ENCODE results near the gene MCUB.
"Not testable (repeated sequence)": the region's sequence is repeated elsewhere in the genome, so short reads cannot be mapped to it uniquely, and the experiment has no call there.

The MCUB gene

DNA sequence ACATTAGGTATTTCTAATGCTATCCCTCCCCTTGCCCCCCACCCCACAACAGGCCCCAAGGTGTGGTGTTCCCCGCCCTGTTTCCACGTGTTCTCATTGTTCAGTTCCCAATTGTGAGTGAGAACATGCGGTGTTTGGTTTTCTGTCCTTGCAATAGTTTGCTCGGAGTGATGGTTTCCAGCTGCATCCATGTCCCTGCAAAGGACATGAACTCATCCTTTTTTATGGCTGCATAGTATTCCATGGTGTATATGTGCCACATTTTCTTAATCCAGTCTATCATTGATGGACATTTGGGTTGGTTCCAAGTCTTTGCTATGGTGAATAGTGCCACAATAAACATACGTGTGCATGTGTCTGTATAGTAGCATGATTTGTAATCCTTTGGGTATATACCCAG, 20.0 kb downstream of the MCUB start:
- not testable (repeated sequence) for DNase-seq

DNA sequence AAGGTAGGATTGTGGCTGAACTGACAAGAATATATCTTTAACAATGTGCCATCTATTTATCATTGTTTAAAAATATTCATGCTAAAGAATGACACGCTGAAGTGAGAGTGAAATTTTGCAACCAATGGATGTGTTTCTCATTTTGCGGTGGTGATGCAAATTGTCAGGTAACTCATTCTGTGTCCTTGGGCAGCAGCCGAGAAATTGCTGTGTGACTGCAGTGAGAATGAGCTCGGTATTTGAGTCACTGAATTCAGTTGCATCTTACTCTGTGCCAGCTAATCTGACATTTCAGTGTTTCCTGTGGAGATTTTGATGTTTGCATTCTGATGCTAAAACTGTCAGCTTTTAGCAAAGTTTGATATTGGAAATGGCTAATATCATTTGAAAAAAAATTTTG, 28.1 kb downstream of the MCUB start:
- no peak for DNase-seq

DNA sequence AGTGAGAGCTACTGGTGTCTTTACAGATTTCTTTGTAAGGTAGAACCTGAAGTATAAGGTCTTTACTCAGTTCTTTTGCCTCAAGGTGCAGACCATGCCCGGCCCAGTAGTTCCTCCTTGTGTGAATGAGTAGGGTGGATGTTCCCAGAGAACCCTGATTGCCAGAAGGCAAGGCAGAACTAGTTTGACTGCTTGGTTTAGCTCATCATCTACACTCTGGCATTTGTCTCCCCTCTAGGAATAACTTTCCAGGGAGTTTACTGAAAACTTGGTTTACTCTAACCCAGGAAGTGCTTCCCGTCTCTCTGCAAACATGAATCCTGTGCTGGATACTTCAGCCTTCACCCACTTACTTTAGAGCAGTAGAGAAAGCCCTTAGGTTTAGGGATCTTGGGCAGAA, 29.1 kb downstream of the MCUB start:
- no peak for DNase-seq

DNA sequence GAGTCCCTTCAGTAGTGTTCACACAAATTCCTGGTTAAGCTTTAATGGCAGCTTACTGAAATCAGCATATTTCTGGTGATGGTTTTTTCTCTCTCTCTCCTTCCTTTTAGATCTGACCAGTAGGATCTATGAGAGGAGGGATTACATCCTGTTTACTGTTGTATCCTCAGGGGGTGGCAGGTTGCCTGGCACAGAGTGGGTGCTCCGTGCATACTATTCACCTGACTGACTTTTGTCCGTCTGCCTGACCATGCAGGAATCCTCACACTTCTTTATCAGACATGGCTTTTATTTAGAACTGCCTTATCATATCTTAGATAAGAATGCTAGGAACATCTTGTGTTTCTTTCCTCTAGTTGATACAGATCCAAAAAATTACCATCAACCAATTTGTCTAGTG, 29.6 kb downstream of the MCUB start:
- no peak for DNase-seq

DNA sequence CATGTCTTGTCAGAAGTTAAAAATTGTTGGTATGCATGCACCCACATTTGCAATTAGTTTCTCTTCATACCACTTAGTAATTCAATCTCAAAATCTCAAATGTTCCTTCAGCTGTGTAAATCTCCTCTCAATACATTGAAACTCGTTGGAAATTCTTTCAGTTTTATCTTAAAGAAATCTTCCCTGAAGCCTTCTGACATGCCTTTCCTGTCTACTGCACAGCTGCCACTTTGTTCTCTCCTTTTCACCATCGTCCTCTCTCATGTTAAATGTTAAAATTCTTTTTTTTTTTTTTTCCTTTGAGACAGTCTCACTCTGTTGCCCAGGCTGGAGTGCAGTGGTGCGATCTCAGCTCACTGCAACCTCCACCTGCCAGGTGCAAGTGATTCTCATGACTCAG, 30.9 kb downstream of the MCUB start:
- DNase-seq, result no peak

DNA sequence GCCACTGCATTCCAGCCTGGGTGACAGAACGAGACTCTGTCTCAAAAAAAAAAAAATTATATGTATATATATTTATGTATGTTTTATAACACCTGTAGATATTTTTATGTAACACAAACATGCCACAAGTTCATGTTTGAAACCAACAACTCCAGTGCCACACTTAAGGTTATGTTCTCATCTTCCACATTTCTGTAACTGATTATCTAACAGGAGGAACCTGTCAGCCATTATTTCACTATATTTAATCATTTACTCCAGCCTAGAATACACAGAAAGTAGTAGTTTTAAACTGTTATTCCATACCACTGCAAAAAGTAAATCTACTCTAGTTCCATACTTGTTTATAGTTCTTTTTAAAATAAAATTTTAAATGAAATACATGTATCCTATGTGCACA, 32.3 kb downstream of the MCUB start:
- DNase-seq, result no peak

DNA sequence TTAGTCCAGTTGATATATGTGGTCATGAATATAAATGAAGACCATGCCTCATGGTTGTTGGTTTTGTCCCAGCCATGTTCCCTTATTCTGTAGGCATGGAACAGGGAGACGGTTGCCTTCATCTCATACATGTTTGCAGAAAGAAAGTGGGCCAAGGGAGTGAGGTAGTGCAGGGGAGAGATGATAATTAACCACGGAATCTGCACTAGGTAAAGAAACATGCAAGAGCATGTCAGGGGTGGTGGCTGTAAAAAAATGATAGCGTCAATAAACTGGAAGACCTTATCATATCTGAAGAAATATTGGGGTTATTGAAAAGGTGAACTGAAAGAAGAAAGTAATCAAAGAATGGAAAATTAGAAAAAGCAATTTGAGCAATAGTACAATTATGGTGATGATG, 35.1 kb downstream of the MCUB start:
- DNase-seq, result not testable (repeated sequence)

DNA sequence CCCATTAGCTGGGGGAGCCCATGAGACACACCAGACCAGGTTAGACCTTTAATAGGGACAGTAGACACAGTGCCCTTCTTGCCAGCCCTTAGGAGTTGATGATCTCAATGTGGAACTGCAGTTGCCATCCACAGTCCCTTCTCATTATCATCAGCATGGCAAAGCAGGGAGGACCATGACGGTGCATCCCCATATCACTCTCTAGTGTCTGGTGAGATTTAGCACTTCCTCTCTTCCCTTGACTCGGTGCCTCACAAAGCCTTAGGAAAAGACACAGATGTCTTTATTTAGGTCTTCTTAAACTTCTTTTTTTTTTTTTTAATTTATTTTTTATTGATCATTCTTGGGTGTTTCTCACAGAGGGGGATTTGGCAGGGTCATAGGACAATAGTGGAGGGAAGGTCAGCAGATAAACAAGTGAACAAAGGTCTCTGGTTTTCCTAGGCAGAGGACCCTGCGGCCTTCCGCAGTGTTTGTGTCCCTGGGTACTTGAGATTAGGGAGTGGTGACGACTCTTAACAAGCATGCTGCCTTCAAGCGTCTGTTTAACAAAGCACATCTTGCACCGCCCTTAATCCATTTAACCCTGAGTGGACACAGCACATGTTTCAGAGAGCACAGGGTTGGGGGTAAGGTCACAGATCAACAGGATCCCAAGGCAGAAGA, 36.5 kb downstream of the MCUB start:
- DNase-seq, result not testable (repeated sequence)

DNA sequence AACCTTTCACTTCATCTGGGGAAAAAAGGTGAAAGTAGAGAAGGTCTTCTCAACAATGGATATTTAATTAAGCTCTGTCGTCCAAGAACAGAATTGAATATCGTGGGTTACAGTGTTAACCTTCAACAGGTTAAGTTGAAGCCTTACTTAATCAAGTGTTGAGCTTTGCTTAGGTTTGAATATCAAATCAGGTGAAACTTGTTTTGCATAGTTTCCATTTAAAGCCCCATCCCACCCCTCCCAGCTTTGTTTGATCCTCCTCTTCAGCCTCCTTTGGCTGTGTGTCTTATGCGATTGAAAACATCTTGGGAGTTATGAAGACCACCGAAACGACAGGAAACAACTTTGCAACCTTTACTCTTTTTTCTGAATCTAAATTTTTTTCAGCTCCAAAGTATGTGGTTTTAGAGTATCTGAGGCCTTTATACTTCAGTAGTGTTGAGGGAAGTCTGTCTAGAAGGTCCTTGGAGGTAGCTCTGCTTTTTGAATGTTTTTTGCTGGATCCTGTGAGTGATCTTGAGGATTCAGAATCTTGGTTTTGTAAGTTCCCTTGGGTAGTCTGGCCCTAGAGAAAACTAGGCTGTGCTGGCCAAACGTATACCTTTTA, 39.1 kb downstream of the MCUB start:
- DNase-seq, result no peak

DNA sequence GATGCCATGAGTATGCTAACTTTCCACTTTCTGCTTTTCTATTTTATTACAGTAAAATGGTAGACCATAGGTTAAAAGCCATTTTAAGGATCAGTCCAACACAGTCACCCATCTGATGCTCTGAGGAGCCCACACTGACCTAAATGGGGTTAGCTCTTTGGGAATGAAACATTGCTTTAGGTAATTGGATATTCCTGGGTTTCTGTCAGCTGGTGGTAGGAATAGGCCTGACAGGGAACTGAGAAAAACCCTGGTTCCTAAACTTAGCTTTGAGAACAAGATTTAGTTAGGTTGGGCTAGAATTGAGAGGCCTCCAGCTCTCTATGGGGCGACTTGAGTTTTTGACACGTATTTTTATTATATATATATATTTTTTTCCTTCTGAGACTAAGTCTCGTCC, 40.4 kb downstream of the MCUB start:
- DNase-seq, result no peak

DNA sequence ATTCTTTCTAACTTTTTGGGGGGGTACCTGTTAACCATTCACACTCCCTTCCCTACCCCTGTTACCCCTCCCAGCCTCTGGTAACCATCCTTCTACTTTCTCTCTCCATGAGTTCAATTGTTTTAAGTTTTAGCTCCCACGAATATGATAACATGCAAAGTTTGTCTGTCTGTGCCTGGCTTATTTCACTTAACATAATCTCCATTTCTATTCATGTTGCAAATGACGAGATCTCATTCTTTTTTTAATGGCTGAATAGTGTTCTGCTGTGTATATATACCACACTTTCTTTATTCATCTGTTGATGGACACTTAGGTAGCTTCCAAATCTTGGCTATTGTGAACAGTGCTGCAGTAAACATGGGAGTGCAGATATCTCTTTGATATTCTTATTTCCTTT, 41.3 kb downstream of the MCUB start:
- DNase-seq, result no peak

DNA sequence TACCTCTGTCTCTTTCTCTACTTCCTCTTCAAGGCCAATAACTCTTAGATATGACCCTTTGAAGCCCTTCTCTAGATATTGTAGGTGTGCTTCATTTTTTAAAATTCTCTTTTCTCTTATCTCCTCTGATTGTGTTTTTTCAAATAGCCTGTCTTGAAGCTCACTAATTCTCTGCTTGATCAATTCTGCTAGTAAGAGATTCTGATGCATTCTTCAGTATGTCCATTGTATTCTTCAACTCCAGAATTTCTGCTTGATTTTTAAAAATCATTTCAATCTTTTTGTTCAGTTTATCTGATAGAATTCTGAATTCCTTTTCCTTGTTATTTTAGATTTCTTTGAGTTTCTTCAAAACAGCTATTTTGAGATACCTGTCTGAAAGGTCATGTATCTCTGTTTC, 47.9 kb downstream of the MCUB start:
- no peak for DNase-seq

DNA sequence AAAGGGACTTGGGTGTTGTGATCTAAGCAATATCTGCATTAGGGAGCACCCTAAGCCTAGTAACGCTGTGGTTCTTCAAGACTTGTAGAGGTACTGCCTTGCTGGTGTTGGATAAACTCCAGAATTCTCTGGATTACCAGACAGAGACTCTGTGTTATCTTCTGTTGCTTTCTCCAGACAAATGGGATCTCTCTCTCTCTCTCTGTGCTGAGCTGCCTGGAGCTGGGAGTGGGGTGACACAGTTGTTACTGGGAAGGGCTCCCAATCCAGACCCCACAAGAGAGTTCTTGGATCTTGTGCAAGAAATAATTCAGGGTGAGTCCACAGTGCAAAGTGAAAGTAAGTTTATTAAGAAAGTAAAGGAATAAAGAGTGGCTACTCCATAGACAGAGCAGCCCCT, 48.8 kb downstream of the MCUB start:
- no peak for DNase-seq

DNA sequence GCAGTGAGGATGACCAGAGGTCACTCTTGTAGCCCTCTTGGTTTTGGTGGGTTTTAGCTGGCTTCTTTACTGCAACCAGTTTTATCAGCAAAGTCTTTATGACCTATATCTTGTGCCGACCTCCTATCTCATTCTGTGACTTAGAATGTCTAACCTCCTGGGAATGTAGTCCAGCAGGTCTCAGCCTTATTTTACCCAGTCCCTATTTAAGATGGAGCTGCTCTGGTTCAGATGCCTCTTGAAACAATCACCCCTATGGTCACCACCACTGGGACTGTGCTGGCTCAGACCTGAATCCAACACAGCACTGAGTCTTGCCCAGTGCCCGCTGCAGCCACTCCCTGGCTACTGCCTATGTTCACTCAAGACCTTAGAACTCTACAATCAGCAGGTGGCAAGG, 49.4 kb downstream of the MCUB start:
- no peak for DNase-seq

DNA sequence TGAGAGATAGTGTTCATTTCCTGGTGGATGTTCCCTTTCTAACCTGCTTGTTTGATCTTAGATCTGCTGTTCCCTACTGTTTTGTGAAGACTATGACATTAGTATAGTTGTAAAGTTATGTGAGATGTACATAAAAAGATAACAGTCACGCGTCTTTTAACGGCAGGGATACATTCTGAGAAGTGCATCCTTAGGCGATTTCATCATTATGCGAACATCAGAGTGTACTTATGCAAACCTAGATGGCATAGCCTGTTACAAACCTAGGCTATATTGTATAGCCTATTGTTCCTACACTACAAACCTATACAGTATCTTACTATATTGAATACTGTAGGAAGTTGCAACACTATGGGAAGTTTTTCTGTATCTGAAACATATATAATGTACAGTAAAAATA, 50.4 kb downstream of the MCUB start:
- no peak for DNase-seq

DNA sequence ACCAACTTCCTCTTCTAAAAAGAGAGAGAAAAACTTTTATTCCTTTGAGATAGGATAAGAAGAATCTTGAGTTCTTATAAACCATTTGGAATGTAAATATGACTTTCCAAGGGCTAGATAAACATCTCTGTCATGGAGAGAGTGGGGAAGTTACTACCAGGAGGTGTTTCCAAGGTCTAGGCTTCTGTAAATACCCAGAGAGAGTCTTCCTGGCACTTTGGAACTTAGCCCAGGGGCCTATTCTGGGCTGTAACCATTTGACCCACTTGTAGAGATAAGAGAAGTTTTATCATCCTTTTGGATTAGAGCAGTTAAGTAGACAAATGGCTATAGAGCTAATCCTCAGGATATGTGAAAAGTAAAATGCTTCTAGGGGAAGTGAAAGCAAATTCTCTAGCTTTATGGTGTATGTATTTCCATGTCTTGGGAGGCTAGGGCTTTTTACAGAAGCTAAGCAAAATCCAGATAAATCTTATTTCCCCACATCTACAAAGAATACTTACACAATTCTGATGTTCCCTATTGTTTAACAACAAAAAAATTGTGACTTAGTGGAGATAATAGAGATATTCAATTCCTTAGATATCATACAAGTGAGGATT, 51.1 kb downstream of the MCUB start:
- no peak for DNase-seq

DNA sequence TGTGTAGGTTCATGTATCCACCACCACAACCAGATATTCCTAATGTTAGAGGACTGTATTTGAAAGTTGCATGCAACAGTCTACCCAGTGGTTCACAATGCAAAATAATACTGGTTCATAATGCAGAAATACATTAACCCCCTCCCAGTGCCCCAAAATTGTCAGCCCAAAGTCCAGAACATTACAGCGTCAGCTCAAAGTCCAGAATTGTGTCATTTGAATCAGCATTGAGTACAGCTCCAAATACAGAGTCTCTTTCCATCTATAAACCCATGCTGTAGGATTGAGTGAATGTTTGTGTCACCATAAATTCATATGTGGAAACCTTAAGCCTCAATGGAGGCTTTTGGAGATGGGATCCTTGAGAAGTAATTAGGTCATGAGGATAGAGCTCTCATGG, 54.0 kb downstream of the MCUB start:
- no peak for DNase-seq

DNA sequence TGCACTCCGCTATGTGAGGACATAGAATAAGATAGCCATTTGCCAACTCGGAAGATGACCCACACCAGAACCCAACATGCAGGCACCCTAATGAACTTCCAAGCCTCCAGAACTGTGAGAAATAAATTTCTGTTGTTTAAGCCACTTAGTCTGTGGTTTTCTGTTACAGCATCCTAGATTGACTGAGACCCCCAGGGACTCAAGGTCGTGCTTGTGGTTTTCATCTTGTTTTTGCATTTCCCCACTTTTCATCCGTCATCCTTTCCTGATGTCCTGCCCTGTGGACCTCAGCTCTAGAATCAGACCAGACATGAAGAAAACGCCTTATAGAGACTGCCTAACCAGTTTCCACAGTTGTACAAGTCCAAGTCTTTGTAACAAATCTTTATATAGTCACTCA, 54.4 kb downstream of the MCUB start:
- DNase-seq, result no peak

DNA sequence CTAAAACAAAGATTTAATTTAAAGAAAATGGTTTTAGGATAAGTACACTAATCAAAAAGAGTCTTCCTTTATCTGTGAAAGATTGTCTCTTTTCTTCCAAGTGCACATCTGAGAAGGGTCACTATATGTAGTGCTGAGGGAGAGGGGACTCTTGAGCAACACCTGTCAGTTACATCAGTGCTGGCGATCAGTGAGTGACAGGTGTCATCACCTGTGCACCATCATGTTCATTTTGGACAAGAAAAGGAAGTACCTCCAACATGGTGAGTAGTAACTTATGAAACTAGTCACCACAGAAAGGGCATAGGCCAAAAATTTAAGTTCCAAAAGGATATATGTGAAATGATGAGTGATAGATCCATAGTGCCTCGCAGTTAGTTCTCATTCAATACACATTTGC, 55.7 kb downstream of the MCUB start:
- no peak for DNase-seq

DNA sequence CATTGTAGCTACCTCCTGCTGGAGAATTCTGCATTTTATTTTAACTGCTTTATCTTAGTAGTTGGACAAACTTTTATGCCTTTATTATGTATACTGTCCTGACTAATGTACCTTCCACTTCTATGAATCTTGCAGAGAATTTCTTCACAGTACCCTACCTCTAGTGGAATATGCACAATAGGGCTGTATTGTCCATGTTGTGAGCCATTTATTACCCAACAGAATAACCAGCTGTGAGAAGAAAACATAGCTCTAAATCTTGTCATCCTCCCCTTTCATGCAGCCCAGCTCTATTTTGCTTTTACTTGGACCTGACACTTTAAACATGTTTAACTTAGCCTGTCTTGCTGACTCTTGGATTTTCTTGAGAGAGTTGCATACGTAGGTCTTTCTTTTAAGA, 56.2 kb downstream of the MCUB start:
- DNase-seq, result no peak

DNA sequence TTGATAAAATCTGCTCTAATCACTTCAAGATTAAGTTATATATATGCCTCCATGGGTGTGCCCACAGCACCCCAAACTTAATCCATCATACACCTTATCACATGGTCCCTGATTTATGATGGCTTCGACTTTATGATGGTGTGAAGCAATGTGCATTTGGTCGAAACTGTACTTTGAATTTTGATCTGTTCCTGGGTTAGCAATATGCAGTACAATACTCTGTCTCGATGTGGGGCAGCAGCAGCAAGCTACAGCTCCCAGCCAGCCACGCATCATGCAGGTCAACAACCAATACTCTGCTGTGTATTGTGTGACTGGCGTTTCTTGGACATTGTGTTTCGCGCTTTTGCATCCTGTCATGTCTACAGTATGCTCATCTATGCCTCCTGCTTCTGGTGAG, 62.6 kb downstream of the MCUB start:
- no peak for DNase-seq

DNA sequence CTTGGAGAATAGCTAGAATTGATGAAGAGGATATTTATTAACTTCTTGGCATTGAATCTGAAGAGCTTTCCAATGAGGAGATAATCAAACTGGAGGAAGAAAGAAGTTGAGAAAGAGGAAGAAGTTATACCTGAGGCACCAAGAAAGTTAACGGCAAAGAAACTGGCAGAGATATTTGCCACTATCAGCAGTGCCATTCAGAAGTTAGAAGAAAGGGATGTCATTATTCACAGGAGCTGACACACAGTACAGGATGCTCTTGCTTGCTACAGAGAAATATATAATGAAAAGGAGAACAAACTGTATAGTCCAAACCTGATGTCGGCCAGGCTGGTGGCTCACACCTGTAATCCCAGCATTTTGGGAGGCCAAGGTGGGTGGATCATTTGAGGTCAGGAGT, 64.5 kb downstream of the MCUB start:
- DNase-seq, result no peak

DNA sequence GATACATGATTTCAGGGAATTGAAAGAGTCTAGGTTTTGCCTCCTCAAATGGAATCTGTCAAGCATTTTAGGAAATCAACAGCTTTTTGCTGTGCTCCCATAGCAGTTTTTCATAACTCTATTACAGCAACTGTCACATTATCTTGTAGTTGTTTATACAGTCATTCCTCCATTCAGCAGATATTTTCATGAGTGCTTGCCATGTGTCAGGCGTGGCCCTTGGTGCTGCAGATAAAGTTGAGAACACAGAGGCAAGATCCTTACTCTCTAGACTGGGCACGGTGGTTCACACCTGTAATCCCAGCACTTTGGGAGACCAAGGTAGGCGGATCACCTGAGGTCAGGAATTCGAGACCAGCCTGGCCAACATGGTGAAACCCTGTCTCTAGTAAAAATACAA, 67.3 kb downstream of the MCUB start:
- DNase-seq, result no peak

DNA sequence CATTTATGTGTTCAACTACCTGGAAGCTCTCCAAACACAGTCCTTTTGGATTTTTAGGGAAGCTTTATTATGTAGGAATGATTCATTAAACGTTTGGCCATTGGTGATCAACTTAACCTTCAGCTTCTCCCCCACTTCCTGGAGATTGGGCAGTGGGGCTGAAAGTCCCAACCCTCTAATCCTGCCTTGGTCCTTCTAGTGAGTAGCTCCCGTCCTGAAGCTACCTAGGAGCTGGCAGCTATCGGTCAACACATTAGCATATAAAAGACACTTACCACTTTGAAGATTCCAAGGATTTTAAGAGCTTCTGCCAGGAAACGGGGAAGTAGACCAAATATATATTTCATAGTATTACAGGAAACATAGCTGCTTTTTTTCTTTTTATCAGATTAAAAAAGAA, 69.7 kb downstream of the MCUB start:
- DNase-seq, result no peak

DNA sequence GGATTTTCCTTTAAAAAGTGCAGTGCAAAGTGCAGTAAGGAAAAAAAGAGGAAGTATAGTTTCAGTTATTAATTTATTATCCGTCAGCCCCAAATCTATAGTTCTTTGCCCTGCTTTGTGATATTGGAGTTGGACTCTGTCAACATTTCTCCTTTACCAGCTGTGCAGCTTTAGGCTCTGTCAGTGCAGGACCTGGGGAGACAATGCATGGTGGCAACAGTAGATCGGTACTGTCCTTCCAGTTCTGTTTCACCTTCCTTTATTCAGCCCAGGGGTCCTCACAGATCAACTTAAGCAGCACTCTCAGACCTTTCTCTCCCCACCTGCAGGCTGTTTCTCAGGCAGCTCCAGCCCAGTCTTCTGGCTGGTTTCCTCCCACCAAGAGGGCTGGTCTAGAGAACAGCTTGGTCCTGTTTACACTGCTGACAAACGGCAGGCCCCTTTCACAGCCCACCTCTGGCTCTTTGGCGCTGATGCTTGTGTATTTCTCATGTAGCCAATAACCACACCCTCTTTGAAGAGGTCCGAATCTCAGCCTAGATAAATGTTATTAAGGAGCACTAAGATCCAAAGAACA, 71.6 kb downstream of the MCUB start:
- peak; percentile 36 to 78 for DNase-seq
